ENCODE data around the gene RPS6KA4.
"Not testable (repeated sequence)": the region's sequence is repeated elsewhere in the genome, so short reads cannot be mapped to it uniquely, and the experiment has no call there.

RPS6KA4 gene

GRCh38 chr11:64391839-64392238, 32.9 kb downstream of the RPS6KA4 start:
- no peak for DNase-seq

DNA sequence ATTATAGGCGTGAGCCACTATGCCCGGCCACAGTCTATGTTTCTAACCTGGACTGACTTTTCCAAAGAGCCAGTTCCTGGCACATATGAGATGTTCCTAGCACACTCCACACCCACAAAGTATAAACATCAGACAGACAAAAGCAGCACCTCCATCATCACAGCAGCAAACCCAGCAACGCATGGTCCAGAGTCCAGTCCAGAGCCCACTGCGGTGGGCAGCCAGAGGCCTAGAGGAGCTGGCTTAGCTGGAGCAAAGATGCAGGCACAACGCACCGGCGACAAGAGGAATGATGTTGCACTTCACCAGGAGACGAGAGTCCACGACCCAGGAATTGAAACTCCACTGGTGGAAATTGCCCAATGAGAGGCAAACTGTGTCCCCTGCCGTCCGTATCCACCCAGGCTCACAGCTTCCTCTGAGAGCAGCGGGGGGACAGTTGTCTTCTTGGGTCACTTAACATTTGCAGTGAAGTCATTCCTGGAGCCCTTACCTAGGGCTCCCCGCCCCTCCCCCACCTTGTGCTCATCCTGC, 36.6 kb downstream of the RPS6KA4 start:
- DNase-seq: no peak

GRCh38 chr11:64396079-64396591, 37.2 kb downstream of the RPS6KA4 start:
- no peak for DNase-seq

DNA sequence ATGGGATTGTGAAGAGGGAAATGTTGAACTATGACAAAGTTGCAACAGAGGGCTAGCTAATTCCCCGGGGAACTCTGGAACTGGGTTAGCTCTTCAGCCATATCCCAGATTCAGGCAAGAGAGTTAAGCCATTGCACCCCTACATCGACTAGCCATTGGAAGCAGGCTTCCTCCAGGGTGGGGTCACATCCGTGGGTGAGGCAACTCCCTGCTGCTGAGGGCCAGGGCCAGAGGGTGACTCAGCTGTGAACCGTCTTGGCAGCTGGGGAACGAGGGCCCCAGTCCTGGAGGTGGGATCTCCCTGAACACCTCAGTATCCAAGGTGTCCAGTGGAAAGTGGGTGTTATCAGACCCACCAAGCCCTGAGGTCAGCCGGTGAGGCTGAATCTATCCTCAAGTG, 41.1 kb downstream of the RPS6KA4 start:
- DNase-seq: no peak

DNA sequence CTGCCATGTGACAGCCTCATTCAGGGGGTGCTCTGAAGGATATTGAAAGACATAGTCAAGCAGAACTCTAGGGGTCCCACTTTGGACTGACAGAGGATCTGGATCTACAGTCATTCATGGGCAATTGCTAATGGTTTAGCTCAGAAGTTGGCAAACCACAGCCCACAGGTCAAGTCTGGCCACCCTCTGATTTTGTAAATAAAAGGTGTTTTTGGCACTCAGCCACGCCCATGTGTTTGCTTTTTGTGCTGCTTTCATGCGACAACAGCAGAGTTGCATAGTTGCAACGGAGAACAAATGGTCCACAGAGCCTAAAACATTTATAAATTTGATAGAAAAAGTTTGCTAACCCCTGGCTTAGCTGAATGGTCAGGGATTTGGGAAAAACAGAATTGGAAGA, 41.7 kb downstream of the RPS6KA4 start:
- DNase-seq: no peak

- DNase-seq: no peak
These were observed 42.8 kb downstream of the RPS6KA4 start for GRCh38 chr11:64401775-64402174.

- no peak for DNase-seq
These were observed 44.1 kb downstream of the RPS6KA4 start for GRCh38 chr11:64403106-64403505.

DNA sequence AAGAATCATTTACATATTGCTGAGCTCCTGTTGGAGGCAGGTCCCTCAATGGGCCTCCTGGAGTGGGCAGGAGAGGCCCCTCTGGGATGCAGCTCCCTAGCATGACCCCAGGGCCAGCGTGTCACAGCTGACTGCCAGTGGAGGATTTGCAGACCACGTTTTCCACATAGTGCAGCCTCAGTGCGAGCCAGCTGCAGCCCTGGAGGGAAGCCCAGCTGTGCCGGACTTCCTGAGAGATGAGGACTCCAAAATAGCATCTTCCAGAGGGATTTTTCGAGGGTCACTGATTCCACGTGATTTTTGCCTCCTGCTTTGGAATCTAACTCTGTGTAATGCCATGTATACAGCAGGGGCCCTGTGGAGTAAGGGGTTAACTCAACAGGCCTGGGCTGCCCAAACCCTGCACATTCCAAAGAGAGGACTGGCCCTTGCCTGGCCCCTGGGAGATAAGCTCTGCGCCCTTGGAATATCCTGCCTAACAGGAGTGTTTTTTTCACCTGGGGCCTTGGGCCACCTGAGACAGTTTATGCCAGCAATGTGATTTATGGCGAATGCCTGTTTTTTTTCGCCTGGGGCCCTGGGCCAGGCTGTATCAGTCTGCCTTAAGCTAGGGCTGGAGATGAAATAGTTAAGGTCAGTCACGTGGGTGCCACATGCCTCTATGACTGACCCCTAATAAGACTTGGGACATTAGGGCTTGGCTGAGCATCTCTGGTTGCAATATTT, 47.4 kb downstream of the RPS6KA4 start:
- DNase-seq: no peak

DNA sequence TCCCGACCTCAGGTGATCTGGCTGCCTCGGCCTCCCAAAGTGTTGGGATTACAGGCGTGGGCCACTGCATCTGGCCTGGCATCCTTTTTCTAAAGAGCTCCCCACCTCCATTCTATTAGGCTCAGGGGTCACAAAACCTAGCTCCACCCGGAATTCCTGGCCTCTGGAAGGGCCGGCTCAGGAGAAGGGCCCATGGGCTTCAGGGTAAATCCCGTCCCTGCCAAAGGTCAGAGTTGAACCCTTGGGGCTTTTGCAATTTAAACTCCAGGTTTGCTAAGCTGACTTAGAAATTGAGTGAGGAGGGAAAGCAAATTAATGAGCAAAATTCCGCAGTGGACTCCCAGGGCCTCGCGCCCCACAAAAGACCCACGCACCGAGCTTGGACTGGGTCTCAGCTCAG, 48.3 kb downstream of the RPS6KA4 start:
- no peak for DNase-seq

GRCh38 chr11:64407630-64408029, 48.7 kb downstream of the RPS6KA4 start:
- DNase-seq: no peak

DNA sequence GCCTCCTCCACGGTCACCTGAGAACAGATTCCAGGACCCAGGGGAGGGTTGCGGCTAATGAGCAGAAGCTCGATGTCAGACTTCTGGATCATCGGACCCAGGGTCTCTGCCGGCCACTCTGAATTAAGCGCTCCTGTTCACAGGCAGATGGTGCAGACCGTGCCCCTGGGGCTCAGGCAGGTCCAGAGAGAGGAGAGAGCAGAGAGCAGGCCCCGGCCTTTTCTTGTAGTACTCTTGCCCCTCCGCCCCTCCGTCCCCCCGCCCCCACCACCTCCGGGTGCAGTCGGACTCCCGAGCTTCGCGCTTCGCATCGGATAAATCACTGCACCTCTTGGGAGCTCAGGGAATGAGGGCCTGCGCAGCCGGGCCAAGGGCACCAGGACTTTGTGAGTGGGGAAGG, 50.3 kb downstream of the RPS6KA4 start:
- no peak for DNase-seq

- DNase-seq: no peak
These were observed 50.9 kb downstream of the RPS6KA4 start for GRCh38 chr11:64409707-64410403.

- no peak for DNase-seq
These were observed 51.4 kb downstream of the RPS6KA4 start for GRCh38 chr11:64410404-64410734.

- no peak for DNase-seq
These were observed 54.5 kb downstream of the RPS6KA4 start for GRCh38 chr11:64413417-64413816.

DNA sequence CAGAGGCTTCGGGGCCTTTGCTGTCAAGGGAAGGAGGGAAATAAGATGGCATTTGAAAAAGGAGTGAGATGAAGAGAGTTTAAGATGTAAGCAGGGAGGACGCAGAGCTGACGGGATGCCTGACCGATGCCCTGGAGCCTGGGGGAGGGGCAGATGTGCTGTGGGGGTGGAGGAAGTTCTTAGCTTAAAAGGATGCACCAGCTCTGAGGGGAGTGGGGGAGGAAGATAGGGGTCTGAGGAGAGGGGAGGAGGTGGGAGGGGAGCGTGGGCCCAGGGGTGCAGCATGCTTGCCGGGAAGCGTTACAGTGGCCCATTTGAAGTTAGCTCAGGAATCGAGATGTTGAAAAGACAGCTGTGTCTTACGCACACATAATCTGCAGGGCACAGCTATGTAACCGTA, 56.3 kb downstream of the RPS6KA4 start:
- DNase-seq: no peak

GRCh38 chr11:64415996-64416728, 57.2 kb downstream of the RPS6KA4 start:
- DNase-seq: no peak

- DNase-seq: not testable (repeated sequence)
These were observed 59.3 kb downstream of the RPS6KA4 start for GRCh38 chr11:64418233-64418632.

- DNase-seq: no peak
These were observed 60.4 kb downstream of the RPS6KA4 start for GRCh38 chr11:64419257-64419790.

- no peak for DNase-seq
These were observed 61.0 kb downstream of the RPS6KA4 start for GRCh38 chr11:64419818-64420485.
